ENCODE results near the gene HEPH.
"Not testable (repeated sequence)": the region's sequence is repeated elsewhere in the genome, so short reads cannot be mapped to it uniquely, and the experiment has no call there.

The HEPH gene

DNA sequence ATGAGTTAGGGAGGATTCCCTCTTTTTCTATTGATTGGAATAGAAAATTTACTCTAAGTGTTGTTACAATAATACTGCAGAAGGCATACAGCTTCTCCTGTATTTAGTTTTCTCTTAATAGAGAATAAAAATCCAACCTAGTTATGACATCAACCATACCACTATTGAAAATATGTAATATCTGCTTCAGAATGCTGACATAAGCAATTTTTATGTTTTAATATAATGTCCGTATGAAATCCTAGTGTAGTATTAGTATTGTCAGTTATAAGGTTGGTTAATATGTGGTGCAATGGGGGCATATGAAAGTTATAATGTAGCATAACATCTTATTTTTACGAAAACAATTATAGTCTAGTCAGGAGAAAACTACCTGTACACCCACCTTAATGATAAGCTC lies 68.2 kb downstream of the HEPH start:
- Histone ChIP-seq H3K4me1 (ENCODE audit: control insufficient read depth in 1 of 2, insufficient read depth in 1 of 2, low read depth in 1 of 2, low read length in 1 of 2) (no peaks in the 10 kb centered on the region), H3K4me3 (ENCODE audit: low read depth in 1 of 2, low read length in 1 of 2) (no peak overlapping the region), H3K27ac (no peak overlapping the region), H3K36me3 (no peaks in the 10 kb centered on the region), H3K9me3 (no peaks in the 10 kb centered on the region), H3K27me3 (no peaks in the 10 kb centered on the region)
- TF ChIP-seq, protein P1, sequence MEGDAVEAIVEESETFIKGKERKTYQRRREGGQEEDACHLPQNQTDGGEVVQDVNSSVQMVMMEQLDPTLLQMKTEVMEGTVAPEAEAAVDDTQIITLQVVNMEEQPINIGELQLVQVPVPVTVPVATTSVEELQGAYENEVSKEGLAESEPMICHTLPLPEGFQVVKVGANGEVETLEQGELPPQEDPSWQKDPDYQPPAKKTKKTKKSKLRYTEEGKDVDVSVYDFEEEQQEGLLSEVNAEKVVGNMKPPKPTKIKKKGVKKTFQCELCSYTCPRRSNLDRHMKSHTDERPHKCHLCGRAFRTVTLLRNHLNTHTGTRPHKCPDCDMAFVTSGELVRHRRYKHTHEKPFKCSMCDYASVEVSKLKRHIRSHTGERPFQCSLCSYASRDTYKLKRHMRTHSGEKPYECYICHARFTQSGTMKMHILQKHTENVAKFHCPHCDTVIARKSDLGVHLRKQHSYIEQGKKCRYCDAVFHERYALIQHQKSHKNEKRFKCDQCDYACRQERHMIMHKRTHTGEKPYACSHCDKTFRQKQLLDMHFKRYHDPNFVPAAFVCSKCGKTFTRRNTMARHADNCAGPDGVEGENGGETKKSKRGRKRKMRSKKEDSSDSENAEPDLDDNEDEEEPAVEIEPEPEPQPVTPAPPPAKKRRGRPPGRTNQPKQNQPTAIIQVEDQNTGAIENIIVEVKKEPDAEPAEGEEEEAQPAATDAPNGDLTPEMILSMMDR (IDR thresholded peaks at IDR 0.05) = no peak

DNA sequence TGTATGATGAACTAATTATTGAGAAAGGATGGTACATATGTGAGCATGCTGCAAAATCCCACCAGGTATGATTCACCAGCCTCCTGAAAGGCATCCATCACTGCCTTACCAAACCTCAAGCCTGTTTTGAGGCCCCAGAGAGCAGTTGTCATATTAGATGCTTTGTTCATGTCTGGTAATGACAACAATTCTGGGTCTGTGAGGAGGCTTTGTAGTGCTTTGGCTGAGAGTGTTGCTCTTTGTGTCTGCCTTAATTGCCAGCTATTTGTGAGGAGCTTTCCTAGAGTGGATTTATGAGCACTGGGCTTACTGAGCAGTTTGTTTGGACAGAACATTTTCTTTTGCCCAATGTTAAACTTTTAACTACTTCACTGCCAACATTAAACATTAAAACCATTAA lies 69.2 kb downstream of the HEPH start:
- H3K4me3 ChIP-seq (ENCODE audit: low read depth in 1 of 2, low read length in 1 of 2) = no peak overlapping the region
- H3K27ac ChIP-seq = no peak overlapping the region
- H3K27me3 ChIP-seq = no peaks in the 10 kb centered on the region
- H3K36me3 ChIP-seq = no peaks in the 10 kb centered on the region
- no peaks in the 10 kb centered on the region for H3K4me1 ChIP-seq (ENCODE audit: control insufficient read depth in 1 of 2, insufficient read depth in 1 of 2, low read depth in 1 of 2, low read length in 1 of 2)
- TF ChIP-seq, protein P1 (IDR thresholded peaks at IDR 0.05) = no peak
- no peaks in the 10 kb centered on the region for H3K9me3 ChIP-seq

DNA sequence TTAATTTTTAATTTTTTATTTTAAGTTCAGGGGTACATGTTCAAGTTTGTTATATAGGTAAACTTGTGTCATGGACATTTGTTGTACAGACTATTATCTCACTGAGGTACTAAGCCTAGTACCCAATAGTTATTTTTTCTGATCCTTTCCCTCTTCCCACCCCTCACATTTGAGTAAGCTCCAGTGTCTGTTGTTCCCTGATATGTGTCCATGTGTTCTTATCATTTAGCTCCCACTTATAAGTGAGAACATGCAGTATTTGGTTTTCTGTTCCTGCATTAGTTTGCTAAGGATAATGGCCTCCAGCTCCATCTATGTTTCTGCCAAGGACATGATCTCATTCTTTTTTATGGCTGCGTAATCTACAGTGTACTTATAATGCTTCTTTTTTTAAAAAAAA lies 69.9 kb downstream of the HEPH start:
- not testable (repeated sequence) for H3K36me3 ChIP-seq; H3K27ac ChIP-seq; H3K4me1 ChIP-seq (ENCODE audit: control insufficient read depth in 1 of 2, insufficient read depth in 1 of 2, low read depth in 1 of 2, low read length in 1 of 2); H3K4me3 ChIP-seq (ENCODE audit: low read depth in 1 of 2, low read length in 1 of 2); H3K9me3 ChIP-seq; H3K27me3 ChIP-seq

DNA sequence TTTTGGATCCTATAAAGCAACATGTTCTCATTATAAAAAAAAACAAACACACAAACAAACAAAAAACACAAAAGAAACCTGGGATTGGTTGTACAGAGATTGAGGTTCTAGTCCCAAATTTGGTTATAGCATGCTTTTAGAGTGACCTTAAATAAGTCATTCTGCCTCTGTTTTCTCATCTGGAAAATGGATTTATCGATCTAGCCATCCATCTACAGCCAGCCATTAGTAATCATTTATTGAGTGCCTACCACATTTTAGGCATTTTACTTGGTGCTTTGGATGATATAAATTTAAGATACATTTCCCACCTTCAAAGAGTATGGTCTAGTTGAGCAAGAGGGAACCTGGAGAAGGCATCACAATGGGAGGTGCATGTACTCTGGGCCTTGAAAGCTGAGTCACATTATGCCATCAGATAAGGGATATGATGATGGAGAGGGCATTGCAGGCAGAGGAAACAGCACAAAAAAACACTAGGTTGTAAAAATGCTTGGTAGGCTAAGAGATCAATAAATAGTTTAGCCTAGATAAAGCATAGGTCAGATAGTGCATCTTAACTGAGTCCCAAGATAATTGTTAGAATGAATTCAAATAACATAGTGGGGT lies 91.4 kb downstream of the HEPH start:
- Histone ChIP-seq H3K4me1 (ENCODE audit: control insufficient read depth in 1 of 2, insufficient read depth in 1 of 2, low read depth in 1 of 2, low read length in 1 of 2) (no peaks in the 10 kb centered on the region), H3K9me3 (no peaks in the 10 kb centered on the region), H3K27me3 (no peaks in the 10 kb centered on the region), H3K27ac (no peak overlapping the region), H3K36me3 (no peaks in the 10 kb centered on the region), H3K4me3 (ENCODE audit: low read depth in 1 of 2, low read length in 1 of 2) (no peak overlapping the region)
- TF ChIP-seq, protein P1 (IDR thresholded peaks at IDR 0.05) = no peak

DNA sequence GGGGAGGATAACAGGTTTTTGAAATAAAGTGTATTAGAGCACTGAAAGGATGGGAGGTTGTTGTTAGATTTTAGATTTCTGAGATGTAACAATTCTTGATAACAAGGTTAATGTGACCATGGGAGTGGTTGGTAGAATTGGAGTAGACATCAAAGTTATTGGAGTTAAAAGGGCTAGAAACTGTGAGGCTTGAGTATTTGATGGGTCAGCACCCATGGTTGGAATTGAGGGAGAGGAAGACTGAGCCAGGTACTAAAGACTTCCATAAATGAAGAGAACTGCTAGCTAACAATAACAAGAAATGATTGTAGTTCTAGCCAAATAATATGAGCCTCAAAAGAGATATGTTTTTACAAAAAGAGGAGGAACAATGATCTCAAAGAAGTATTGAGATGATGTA lies 98.8 kb downstream of the HEPH start:
- Histone ChIP-seq H3K9me3 (no peaks in the 10 kb centered on the region), H3K4me3 (ENCODE audit: low read depth in 1 of 2, low read length in 1 of 2) (no peak overlapping the region), H3K27ac (no peak overlapping the region), H3K27me3 (no peaks in the 10 kb centered on the region), H3K4me1 (ENCODE audit: control insufficient read depth in 1 of 2, insufficient read depth in 1 of 2, low read depth in 1 of 2, low read length in 1 of 2) (peaks cover 0 to 3% of the 10 kb centered on the region in 2 experiments), H3K36me3 (no peaks in the 10 kb centered on the region)
- TF ChIP-seq, protein P1 (IDR thresholded peaks at IDR 0.05) = no peak

Data from neutrophil (primary cell).